Neural crest cell (in vitro differentiated cells): ENCODE results near the gene DMAC2L. TPM values are rescaled to one million over a fixed set of nuclear protein-coding genes. Genes with fewer than 3 reads are reported as not detected.

Experiments used
- DNase-seq: peaks from one replicate; pipeline ENCODE4 v3.0.0; 2021; ENCODE audit warnings: low read depth, mixed read lengths, low spot score
- H3K27ac Mint-ChIP-seq: one replicate; pipeline ENCODE4 v1.8.0; 2021; ENCODE audit warnings: mild to moderate bottlenecking, mixed read lengths; ENCODE audit not compliant: unreplicated experiment
- H3K27me3 Mint-ChIP-seq: 2 replicates; pipeline ENCODE4 v1.8.0; 2021; ENCODE audit warnings: low read depth, mild to moderate bottlenecking, mixed read lengths
- H3K36me3 Mint-ChIP-seq: 2 replicates; pipeline ENCODE4 v1.8.0; 2021; ENCODE audit warnings: low read depth, mild to moderate bottlenecking, mixed read lengths
- H3K4me1 Mint-ChIP-seq: 2 replicates; pipeline ENCODE4 v1.8.0; 2021; ENCODE audit warnings: mixed read lengths
- H3K4me3 Mint-ChIP-seq: one replicate; pipeline ENCODE4 v1.8.0; 2021; ENCODE audit warnings: mild to moderate bottlenecking, mixed read lengths
- H3K9me3 Mint-ChIP-seq: 2 replicates; pipeline ENCODE4 v1.8.0; 2021; ENCODE audit warnings: mixed read lengths
- total RNA-seq: library from RNA; stranded (reverse); gene quantifications from 2 replicates; pipeline ENCODE4 v1.2.1, GENCODE V29; 2021
- TF ChIP-seq, protein P1 (sequence below): fragments of 200-600 bp; sonication (generic); conservative IDR thresholded peaks from 2 replicates; pipeline ENCODE4 v1.5.0; 2021; ENCODE audit warnings: antibody characterized with exemption, mild to moderate bottlenecking

The DMAC2L gene
- total RNA-seq, 1 donor from 2014 or later, result 19.1 TPM

DNA sequence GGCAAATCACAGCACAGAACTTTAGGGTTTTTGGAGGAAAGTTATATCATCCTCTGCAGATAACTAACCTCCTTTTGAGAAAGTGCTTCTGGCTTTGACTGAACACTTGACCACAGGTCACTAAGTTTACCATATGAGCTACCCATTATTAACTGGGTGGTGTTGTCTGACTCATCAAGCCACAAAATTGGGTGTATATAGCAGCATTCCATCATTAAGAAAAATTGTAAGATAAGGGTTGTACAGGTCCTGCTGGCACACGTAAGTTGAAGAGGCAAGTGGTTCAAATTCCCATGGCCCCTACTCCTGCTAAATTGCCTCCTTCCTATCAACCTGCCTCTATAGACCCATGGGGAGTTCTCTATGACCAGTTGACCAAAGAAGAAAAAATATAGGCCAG is 39.6 kb upstream of the DMAC2L start:
- DNase-seq, result no peak
- Mint-ChIP-seq H3K9me3 (no peaks in the 10 kb centered on the region), H3K27me3 (no peaks in the 10 kb centered on the region), H3K27ac (no peak overlapping the region), H3K4me1 (no peaks in the 10 kb centered on the region), H3K36me3 (peaks cover 13% of the 10 kb centered on the region), H3K4me3 (no peak overlapping the region)
- TF ChIP-seq, protein P1, sequence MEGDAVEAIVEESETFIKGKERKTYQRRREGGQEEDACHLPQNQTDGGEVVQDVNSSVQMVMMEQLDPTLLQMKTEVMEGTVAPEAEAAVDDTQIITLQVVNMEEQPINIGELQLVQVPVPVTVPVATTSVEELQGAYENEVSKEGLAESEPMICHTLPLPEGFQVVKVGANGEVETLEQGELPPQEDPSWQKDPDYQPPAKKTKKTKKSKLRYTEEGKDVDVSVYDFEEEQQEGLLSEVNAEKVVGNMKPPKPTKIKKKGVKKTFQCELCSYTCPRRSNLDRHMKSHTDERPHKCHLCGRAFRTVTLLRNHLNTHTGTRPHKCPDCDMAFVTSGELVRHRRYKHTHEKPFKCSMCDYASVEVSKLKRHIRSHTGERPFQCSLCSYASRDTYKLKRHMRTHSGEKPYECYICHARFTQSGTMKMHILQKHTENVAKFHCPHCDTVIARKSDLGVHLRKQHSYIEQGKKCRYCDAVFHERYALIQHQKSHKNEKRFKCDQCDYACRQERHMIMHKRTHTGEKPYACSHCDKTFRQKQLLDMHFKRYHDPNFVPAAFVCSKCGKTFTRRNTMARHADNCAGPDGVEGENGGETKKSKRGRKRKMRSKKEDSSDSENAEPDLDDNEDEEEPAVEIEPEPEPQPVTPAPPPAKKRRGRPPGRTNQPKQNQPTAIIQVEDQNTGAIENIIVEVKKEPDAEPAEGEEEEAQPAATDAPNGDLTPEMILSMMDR, result no peak

DNA sequence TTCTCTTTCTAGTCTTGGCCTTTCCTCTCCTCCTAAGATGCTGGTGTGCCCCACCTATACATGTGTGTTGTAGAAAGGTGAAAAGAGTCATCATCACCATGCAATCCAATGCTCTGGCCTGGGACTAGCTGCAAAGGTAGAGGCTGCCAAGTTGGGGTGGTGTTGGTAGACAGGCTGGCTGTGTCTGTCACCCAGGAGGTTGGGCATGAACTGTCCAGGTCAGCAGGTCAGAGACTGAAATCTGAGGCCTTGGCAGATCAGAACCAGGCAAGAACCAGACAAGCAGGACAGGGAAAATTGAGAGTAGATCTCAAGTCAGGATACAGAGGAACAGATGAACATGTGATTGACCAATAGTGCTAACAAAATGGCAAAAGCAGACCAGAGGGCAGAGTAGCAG is 26.3 kb upstream of the DMAC2L start:
- no peak for DNase-seq
- no peaks in the 10 kb centered on the region for H3K4me1 Mint-ChIP-seq
- H3K36me3 Mint-ChIP-seq, result peaks cover 25% of the 10 kb centered on the region
- H3K27me3 Mint-ChIP-seq, result no peaks in the 10 kb centered on the region
- H3K4me3 Mint-ChIP-seq, result no peak overlapping the region
- H3K27ac Mint-ChIP-seq, result no peak overlapping the region
- TF ChIP-seq, protein P1, result no peak
- no peaks in the 10 kb centered on the region for H3K9me3 Mint-ChIP-seq

DNA sequence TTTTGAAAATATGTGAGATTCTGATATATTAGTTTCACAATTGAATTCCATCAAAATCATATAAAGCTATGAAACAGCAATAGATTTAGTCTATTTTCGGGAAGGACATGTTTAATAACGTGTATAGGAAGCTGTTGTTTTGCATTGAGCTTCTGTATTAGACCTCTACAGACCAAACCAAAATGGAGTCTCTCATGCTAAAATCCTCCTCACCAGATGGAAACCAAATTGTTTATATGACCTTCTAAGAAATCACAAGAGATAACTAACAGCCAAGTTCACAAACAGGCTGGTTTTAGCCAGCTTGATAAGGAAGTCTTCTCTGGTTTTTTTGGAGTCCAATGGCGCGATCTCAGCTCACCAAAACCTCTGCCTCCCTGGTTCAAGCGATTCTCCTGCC is 24.0 kb upstream of the DMAC2L start:
- H3K27me3 Mint-ChIP-seq, result no peaks in the 10 kb centered on the region
- H3K9me3 Mint-ChIP-seq, result peaks cover 2% of the 10 kb centered on the region
- H3K27ac Mint-ChIP-seq, result no peak overlapping the region
- no peak for DNase-seq
- H3K36me3 Mint-ChIP-seq, result peaks cover 30% of the 10 kb centered on the region
- TF ChIP-seq, protein P1, result no peak
- no peak overlapping the region for H3K4me3 Mint-ChIP-seq
- no peaks in the 10 kb centered on the region for H3K4me1 Mint-ChIP-seq

DNA sequence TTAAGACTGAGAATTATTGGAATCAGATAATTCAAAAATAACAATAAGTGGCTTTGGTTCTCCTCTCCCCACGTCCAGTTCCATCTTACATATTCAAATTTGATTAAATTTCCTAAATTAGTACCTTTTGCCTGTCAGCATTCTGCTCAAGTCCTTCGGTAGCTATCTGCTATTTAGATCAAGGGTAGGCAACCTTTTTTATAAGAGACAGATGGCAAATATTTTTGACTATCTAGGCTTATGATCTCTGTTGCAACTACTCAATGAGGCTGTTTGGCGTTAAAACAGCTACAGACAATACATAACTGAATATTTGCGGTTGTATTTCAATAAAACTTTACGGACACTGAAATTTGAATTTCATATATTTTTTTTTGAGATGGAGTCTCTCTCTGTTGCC is 21.8 kb upstream of the DMAC2L start:
- DNase-seq, result no peak
- H3K36me3 Mint-ChIP-seq, result peaks cover 36% of the 10 kb centered on the region
- H3K4me3 Mint-ChIP-seq, result no peak overlapping the region
- no peaks in the 10 kb centered on the region for H3K27me3 Mint-ChIP-seq
- H3K27ac Mint-ChIP-seq, result no peak overlapping the region
- TF ChIP-seq, protein P1, result no peak
- H3K4me1 Mint-ChIP-seq, result no peaks in the 10 kb centered on the region
- peaks cover 2% of the 10 kb centered on the region for H3K9me3 Mint-ChIP-seq

DNA sequence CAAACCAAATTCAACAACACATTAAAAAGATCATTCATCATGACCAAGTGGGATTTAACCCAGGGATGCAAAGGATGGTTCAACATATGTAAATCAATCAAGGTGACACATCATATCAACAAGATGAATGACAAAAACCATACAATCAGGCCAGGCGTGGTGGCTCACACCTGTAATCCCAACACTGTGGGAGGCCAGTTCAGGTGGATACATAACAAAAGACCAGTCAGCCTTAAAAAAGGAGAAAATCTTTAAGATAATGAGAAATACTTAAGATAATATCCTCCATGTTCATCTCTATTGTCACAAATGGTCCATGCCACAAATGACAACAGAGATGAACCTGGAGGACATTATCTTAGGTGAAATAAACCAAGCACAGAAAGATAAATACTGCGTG is 12.5 kb upstream of the DMAC2L start:
- Mint-ChIP-seq H3K27me3 (no peaks in the 10 kb centered on the region), H3K9me3 (no peaks in the 10 kb centered on the region), H3K27ac (no peak overlapping the region), H3K4me3 (no peak overlapping the region), H3K4me1 (no peaks in the 10 kb centered on the region), H3K36me3 (peaks cover 27% of the 10 kb centered on the region)
- TF ChIP-seq, protein P1, result no peak
- no peak for DNase-seq

DNA sequence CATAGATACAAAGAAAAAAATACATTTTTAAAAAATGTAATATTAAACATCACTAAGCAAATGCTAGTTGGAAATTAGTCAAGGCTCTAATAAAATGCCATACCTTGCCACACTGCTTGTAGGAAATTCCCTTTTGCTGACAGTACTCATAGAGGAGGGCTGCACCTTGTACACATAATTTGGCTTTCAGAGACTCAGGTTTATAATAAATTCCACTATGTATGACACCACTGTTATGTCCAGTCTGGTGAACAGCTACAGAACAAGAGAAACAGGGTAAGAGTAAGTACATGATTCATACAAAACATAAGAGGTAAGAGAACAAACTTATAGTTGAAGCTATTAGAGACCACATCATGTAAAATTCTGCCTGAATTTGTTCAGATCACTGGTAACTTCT is 10.2 kb upstream of the DMAC2L start:
- Mint-ChIP-seq H3K36me3 (peaks cover 30% of the 10 kb centered on the region), H3K4me3 (no peak overlapping the region), H3K27ac (no peak overlapping the region), H3K4me1 (no peaks in the 10 kb centered on the region), H3K27me3 (no peaks in the 10 kb centered on the region), H3K9me3 (no peaks in the 10 kb centered on the region)
- DNase-seq, result no peak
- TF ChIP-seq, protein P1, result no peak
